ENCODE measurements around the gene R3HDM1.
"Not testable (repeated sequence)": the region's sequence is repeated elsewhere in the genome, so short reads cannot be mapped to it uniquely, and the experiment has no call there.

R3HDM1 gene

DNA sequence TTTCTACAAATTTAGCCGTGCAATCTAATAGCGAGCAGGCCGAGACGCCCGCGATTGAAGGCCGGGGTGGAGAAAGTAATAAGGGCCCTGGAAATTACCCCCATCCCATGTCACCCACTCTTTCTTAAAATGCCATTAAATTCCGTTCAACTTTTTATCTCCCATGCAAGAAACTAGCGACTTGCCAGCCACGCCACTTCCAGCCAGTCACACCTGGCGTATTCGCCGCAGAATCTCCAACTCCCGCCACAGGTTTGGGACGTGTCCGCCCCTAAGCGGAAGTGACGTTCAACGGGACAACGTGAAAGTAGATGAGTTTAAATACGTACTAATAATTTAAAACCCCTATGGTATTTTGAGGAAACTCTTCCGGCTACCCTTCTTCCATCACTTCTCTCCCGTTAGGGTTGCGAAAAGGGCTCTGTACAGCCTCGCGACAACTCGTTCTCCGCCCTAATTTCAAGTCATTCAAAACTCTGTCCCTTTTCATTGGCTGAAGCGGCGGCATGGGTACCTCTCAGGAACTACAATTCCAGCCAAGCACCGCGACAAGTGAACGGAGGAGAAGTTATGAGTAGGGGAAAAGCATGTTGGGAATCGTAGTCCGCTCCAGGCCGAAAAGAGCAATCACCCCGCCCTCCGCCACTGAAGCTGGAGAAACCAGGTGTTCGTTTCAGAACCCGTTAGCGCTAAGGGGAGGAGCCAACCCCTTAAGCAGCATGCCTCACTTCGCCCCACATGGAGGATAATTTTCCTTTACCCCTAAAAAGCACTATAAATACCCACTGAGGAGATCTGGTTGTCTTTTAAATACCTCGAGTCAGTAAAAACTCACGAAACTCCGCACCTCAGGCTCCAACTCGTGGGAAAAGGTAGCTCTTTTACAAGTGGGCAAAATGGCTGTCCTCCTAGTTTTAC lies 712 bp upstream of the R3HDM1 start, which contains the start of gene ZRANB3:
Gene ZRANB3 (minus strand): TSS at position 906 of the 918 bp plus-strand sequence.
- no peak within 1 kb of the TSS for H3K4me3 Mint-ChIP-seq
- H3K27ac Mint-ChIP-seq, result peak within 1 kb of the TSS in 2 of 3 experiments; percentile 44 to 91
- peaks cover 8% of the 10 kb centered on the region for H3K4me1 Mint-ChIP-seq
- no peaks in the 10 kb centered on the region for H3K9me3 Mint-ChIP-seq
- peaks cover 12% of the 10 kb centered on the region for H3K36me3 Mint-ChIP-seq (ENCODE audit: low read depth)
- no peaks in the 10 kb centered on the region for H3K27me3 Mint-ChIP-seq (ENCODE audit: low read depth)
- TF ChIP-seq, protein P1, sequence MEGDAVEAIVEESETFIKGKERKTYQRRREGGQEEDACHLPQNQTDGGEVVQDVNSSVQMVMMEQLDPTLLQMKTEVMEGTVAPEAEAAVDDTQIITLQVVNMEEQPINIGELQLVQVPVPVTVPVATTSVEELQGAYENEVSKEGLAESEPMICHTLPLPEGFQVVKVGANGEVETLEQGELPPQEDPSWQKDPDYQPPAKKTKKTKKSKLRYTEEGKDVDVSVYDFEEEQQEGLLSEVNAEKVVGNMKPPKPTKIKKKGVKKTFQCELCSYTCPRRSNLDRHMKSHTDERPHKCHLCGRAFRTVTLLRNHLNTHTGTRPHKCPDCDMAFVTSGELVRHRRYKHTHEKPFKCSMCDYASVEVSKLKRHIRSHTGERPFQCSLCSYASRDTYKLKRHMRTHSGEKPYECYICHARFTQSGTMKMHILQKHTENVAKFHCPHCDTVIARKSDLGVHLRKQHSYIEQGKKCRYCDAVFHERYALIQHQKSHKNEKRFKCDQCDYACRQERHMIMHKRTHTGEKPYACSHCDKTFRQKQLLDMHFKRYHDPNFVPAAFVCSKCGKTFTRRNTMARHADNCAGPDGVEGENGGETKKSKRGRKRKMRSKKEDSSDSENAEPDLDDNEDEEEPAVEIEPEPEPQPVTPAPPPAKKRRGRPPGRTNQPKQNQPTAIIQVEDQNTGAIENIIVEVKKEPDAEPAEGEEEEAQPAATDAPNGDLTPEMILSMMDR (IDR thresholded peaks at IDR 0.05; ENCODE audit: unreplicated experiment in 3 of 3), result no peak

DNA sequence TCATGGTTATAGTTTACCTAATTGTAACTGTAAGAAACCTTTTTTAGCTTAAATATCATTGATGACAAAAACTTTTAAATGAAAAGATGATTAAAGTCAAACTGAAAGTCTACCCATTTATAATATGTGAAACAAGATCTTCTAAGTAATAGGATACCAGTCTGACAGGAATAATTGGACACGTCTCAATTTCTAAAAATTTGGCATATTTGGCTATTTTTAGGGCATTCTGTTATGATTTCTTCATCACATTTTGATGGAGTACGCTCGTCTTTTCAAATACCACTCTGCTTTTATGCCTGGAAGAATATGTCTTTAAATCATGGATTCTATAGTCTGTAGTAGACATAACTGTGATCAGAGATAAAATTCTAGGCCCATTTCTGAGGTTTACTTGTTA lies 1.3 kb downstream of the R3HDM1 start:
- peaks cover 8% of the 10 kb centered on the region for H3K4me1 Mint-ChIP-seq
- peak overlapping the region in 2 of 3 experiments; percentile 44 to 91 for H3K27ac Mint-ChIP-seq
- H3K36me3 Mint-ChIP-seq (ENCODE audit: low read depth), result peaks cover 15% of the 10 kb centered on the region

DNA sequence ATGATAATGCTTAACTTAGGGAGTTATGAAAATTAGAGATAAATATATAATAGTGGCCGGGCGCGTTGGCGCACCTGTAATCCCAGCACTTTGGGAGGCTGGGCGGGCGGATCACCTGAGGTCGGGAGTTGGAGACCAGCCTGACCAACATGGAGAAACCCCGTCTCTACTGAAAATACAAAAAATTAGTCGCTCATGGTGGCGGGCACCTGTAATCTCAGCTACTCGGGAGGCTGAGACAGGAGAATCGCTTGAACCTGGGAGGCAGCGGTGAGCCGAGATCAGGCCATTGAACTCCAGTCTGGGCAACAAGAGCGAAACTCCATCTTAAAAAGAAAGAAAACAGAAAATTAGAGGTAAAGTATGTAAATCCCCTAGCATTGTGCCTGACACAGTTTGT lies 2.3 kb downstream of the R3HDM1 start:
- H3K27ac Mint-ChIP-seq; H3K4me1 Mint-ChIP-seq; H3K27me3 Mint-ChIP-seq (ENCODE audit: low read depth); H3K9me3 Mint-ChIP-seq: not testable (repeated sequence)
- Mint-ChIP-seq H3K36me3 (ENCODE audit: low read depth) (peaks cover 19% of the 10 kb centered on the region), H3K4me3 (peak overlapping the region in 1 of 3 experiments; percentile 16)

More for the DNA sequence above, 1.3 kb downstream of the R3HDM1 start:
- Mint-ChIP-seq H3K4me3 (no peak overlapping the region), H3K27me3 (ENCODE audit: low read depth) (no peaks in the 10 kb centered on the region), H3K9me3 (no peaks in the 10 kb centered on the region)
- TF ChIP-seq, protein P1 (IDR thresholded peaks at IDR 0.05; ENCODE audit: unreplicated experiment in 3 of 3), result no peak

DNA sequence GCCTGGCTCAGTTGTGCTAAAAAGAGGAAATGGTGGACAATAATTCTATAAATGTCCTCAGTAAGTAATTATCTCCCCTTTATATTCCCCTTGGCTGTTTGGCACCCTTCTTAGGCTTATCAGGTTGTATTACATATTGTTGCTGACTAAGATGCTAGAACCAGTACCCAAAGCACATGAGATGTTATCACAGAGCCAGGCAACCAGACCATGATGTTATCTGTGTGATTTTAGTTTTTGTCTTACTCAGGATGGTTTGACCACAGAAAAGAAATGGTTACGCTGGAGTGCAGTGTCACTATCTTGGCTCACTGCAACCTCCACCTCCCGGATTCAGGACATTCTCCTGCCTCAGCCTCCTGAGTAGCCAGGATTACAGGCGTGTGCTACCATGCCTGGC lies 15.2 kb downstream of the R3HDM1 start:
- Mint-ChIP-seq H3K36me3 (ENCODE audit: low read depth) (peaks cover 9% of the 10 kb centered on the region), H3K4me3 (no peak overlapping the region), H3K27ac (no peak overlapping the region), H3K9me3 (no peaks in the 10 kb centered on the region), H3K4me1 (no peaks in the 10 kb centered on the region), H3K27me3 (ENCODE audit: low read depth) (no peaks in the 10 kb centered on the region)
- TF ChIP-seq, protein P1 (IDR thresholded peaks at IDR 0.05; ENCODE audit: unreplicated experiment in 3 of 3), result no peak

DNA sequence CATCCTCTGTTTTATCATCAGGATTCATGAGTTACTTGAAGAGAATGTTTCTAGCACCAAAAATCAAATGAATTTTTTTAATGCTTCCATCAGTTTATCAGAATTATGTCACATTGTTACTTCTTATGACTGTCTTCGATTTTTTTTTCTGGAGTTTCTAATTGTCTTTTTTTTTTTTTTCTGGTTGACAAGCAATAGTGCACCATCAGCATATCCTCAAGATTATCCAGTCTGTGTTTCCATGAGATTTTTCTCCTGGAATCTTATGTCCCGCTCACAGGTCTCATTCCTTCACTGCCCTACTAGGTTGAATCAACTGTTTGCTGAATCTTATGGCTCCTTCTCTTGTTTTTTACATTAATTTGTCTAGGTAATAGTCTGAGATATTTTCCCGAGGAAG lies 16.0 kb downstream of the R3HDM1 start:
- Mint-ChIP-seq H3K9me3 (no peaks in the 10 kb centered on the region), H3K36me3 (ENCODE audit: low read depth) (peaks cover 9% of the 10 kb centered on the region), H3K4me3 (no peak overlapping the region), H3K27ac (no peak overlapping the region), H3K27me3 (ENCODE audit: low read depth) (no peaks in the 10 kb centered on the region), H3K4me1 (no peaks in the 10 kb centered on the region)
- TF ChIP-seq, protein P1 (IDR thresholded peaks at IDR 0.05; ENCODE audit: unreplicated experiment in 3 of 3), result no peak

DNA sequence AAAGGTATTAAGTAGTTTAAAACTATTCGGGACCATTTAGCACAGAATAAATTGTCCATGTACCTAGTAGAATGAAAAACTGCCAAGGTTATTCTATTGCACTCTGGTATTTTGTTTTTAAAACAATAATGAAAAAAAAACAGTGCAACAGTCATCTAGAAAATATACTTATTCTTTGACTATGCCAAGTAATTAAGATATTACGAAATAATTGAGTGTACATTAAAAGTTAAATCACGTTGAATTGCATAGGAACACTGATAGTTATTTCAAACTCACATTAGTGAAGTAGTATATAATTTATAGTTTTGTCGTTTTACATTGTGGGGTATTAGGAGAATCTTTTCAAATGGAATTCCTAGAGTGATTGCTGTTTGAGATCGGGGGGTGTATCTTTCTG lies 20.1 kb downstream of the R3HDM1 start:
- no peak overlapping the region for H3K4me3 Mint-ChIP-seq
- H3K9me3 Mint-ChIP-seq, result peaks cover 6% of the 10 kb centered on the region
- no peaks in the 10 kb centered on the region for H3K4me1 Mint-ChIP-seq
- TF ChIP-seq, protein P1 (IDR thresholded peaks at IDR 0.05; ENCODE audit: unreplicated experiment in 3 of 3), result no peak
- no peaks in the 10 kb centered on the region for H3K27me3 Mint-ChIP-seq (ENCODE audit: low read depth)
- peaks cover 27% of the 10 kb centered on the region for H3K36me3 Mint-ChIP-seq (ENCODE audit: low read depth)
- no peak overlapping the region for H3K27ac Mint-ChIP-seq

All from nephron (organoid).